ENCODE results near the gene NMNAT1. TPM values are rescaled to one million over a fixed set of nuclear protein-coding genes. Genes with fewer than 3 reads are reported as not detected.

NMNAT1 gene
- polyA plus RNA-seq: 7.9 TPM

DNA sequence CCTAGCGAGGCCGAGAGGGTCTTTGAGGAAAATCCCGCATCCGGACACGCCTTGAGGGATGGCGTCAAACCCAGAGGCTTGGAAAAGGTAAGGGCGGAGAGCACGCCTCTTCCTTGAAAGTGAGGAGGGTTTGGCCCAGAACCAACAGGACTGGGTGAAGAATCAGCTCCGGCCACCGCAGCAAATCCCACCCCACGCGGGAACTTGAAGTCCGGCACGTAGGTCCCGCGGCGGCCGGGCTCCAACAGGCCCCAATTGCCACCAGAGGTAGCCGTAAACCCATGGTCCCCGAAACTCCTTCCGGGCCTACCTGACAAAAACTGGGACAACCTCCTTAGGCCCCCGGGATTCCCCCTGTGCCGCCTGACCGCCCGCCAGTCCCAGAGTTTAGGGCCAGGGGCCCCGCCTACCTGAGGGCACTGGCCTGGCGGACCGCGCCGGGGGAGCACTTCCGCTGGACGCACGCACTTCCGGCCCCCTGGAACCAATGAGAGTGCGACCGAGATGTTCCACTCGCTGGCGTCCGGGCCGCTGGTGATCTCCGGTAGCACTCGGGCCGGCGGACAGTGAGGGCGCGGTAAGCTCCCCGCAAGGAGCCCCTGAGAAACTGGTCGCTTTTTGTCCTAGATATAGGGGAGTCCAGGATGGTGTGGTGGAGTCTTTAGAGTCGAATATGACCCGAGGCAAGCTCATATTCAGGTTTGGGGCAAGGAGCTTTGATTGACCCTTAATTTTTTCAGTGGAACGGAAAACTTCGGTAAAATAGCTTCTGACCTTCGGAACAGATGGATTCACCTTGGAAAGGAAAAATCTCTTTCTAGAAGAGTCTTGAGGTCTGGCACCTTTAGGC lies at the start of gene NMNAT1, which contains the start of gene LZIC:
NMNAT1 (plus strand) TSS at position 537 of the 850 bp plus-strand sequence. CDS start 28,599 bp downstream, outside the sequence.
LZIC (minus strand) TSS at position 453 of the 850 bp plus-strand sequence. CDS start 6,772 bp downstream, outside the sequence.
- Mint-ChIP-seq H3K9me3 (no peaks in the 10 kb centered on the region), H3K36me3 (no peaks in the 10 kb centered on the region), H3K27me3 (no peaks in the 10 kb centered on the region), H3K27ac (peak within 1 kb of the TSS; percentile 84 to 99 (median 96)), H3K4me1 (peaks cover 12 to 20% (median 16%) of the 10 kb centered on the region in 3 donors), H3K4me3 (peak within 1 kb of the TSS; percentile 85 to 99 (median 94))

DNA sequence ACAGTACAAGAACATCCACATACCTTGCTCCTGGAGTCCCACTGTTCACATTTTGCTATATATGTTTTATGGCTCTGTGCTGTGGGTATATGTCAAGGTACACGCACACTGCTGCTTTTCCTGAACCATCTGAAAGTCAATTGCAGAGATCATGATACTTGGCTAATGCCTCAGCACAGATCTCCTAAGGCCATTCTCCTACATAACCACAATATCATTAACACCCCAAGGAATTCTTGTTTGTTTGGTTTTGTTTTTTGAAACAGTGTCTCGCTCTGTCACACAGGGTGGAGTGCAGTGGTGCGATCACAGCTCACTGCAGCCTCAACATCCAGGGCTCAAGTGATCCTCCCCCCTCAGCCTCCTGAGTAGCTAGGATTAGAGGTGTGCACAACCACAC lies 49.2 kb upstream of the NMNAT1 start:
- H3K27ac Mint-ChIP-seq: no peak overlapping the region

DNA sequence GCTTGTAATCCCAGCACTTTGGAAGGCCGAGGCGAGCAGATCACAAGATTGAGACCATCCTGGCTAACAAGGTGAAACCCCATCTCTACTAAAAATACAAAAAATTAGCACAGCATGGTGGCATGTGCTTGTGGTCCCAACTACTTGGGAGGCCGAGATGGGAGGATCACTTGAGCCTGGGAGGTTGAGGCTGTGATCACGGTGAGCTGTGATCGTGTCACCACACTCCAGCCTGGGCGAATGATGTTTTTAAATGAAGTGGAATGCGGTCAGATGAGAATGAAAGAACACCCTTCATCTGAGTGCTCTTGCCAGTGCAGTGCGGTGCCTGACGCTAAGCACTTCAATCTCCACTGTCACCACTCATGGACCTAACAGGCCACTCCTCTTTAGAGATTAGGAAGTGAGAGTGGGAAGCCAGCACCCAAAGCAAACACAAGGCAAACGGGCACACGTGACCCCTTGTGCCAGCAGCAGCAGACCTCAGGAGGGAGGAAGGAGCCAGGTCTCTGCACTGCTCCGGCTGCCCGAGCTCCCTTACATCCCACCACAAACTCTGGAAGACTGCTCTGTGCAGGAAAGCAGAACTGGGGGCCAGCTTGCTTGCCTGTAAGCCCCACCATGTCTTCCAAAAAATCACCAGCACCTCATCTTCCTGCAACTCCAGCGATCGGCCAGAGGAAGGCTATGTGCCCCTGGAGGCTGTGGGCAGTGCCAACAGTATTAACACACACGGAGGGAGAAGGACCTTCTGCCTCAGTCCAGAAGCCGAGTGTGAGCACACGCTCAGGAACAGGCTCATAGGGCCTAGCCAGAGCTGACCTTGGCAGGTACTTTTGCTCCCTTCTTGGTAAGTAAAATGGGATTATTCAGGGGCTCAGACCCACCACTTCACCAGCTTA lies 42.9 kb upstream of the NMNAT1 start:
- no peaks in the 10 kb centered on the region for H3K36me3 Mint-ChIP-seq
- no peaks in the 10 kb centered on the region for H3K9me3 Mint-ChIP-seq
- H3K27ac Mint-ChIP-seq: peak overlapping the region; percentile 17 to 75 (median 40)
- peaks cover 11 to 16% (median 13%) of the 10 kb centered on the region in 3 donors for H3K4me1 Mint-ChIP-seq
- peak overlapping the region; percentile 71 to 91 (median 79) for H3K4me3 Mint-ChIP-seq
- no peaks in the 10 kb centered on the region for H3K27me3 Mint-ChIP-seq

More for the DNA sequence above, 49.2 kb upstream of the NMNAT1 start:
- peaks cover 18 to 26% (median 19%) of the 10 kb centered on the region in 3 donors for H3K4me1 Mint-ChIP-seq
- H3K4me3 Mint-ChIP-seq: no peak overlapping the region
- H3K27me3 Mint-ChIP-seq: no peaks in the 10 kb centered on the region
- no peaks in the 10 kb centered on the region for H3K9me3 Mint-ChIP-seq
- H3K36me3 Mint-ChIP-seq: peaks cover 5% of the 10 kb centered on the region

DNA sequence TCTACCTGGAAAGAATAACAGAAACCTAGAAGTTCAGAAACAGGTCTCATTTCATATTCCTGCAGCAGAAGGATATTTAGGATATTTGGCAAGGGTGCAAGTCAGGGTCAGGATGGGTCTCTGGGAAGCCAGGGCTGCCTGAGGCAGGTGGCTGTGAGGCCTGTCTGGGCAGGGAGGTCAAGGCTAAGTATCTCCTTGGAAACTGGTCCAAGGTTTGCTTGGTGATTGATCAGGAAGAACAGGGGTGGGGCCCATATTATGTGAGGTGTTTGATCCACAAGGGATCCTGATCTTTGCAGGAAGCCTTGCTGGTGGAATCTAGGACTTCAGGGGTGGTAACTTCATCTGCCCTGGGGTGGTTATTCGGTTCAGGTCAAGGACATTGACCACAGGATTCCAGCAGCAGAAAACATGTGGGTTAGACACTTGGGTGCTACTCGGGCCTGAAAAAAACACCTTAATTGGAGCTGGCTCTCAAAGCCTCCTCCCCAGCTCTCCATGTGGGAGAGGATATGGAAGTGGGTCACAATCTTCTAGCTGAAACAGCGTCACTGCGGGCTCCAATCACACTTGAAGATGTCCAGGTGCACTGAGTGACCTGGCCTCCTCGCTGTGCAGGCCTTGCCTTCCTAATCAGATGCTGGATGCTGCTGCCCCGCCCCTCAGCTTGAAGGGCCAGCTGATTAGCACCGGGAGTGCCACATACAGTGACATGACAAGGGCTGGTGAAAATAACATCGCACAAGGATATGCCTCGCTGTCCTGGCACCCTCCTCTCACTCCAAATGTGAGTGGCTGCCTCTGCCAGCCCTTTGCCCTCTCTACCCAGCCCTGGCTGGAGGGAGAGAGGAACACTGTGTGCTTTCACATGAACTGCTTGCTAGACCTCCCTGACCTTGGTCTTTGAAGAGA lies 41.9 kb upstream of the NMNAT1 start:
- H3K4me3 Mint-ChIP-seq: peak overlapping the region in 3 of 4 donors; percentile 20 to 91 (median 86)
- peaks cover 11 to 19% (median 13%) of the 10 kb centered on the region in 3 donors for H3K4me1 Mint-ChIP-seq
- H3K36me3 Mint-ChIP-seq: peaks cover 2% of the 10 kb centered on the region
- no peaks in the 10 kb centered on the region for H3K27me3 Mint-ChIP-seq
- no peaks in the 10 kb centered on the region for H3K9me3 Mint-ChIP-seq
- H3K27ac Mint-ChIP-seq: no peak overlapping the region

DNA sequence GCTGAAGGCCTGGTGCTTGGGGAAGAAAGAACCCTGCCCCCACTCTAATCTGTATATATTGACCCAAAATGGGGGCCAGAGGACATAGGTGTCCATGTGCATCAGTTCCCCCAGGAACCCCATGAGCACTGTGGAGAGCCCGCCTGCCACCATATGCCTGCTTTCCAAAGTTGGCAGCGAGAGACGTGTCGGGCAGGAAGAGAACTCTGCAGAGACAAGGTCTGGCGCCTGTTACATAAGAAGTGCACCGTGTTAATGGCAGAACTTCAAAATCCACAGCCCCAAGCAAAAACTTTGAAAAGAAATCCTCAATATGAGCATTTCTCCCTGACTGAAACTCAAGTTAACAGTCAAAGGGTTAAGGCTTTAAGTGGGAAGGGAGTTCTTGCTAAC lies 41.2 kb upstream of the NMNAT1 start:
- Mint-ChIP-seq H3K4me3 (no peak overlapping the region), H3K27me3 (no peaks in the 10 kb centered on the region), H3K9me3 (no peaks in the 10 kb centered on the region), H3K36me3 (peaks cover 2% of the 10 kb centered on the region), H3K27ac (no peak overlapping the region), H3K4me1 (peaks cover 11 to 19% (median 13%) of the 10 kb centered on the region in 3 donors)

DNA sequence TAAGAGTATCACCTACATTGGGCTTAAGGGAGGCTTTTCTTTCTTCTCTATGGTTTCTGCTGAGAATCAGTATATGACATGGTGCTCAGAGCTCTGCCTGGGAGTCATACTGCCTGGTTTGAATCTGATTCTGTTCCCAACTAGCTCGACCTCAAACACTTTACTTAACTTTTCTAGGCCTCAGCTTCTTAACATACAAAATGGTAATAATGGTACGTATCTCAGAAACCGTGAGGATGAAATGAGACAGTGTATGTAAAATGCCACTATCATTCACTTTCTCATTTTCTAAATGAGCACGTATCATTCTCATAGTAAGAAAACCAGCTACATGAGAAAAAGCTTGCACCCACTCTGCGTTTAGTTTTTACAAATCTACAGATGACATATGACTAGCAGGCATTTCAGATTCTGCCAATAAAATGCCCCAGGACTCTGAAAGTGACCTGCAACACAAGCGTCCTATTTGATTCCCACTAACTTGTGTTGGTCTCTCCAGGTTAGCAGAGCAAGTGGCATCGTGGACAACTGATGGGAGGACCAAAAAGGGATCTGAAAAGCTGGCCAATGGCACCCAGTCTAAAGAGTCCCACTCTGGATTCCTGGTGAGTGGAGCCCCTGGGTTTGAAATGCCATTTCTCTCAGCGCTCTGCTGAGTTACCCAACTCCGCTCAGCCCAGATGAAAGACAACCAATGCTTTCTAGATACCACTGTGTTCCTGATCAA lies 39.3 kb upstream of the NMNAT1 start:
- Mint-ChIP-seq H3K27ac (peak overlapping the region in 2 of 3 donors; percentile 39 to 46), H3K9me3 (no peaks in the 10 kb centered on the region), H3K36me3 (peaks cover 2% of the 10 kb centered on the region), H3K27me3 (no peaks in the 10 kb centered on the region), H3K4me3 (peak overlapping the region in 1 of 4 donors; percentile 34), H3K4me1 (peaks cover 13 to 20% (median 15%) of the 10 kb centered on the region in 3 donors)

DNA sequence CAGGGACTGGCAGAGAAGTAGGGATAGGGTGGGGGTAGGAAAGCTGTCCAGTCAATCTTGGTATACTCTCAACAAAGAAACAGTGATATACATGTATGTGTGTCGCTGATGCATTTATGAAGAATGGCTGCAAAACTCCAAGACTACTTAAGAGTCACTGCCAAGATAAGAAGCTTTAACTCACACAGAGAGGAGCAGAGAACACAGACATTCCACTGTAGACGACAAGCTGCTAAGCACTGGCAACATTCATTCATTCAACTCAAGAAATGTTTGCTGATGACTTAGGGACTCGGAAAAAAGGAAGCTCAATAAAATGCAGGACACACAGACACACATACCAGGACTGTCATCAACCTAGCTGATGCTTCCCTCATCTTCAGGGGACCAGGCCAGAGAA lies 38.7 kb upstream of the NMNAT1 start:
- Mint-ChIP-seq H3K36me3 (peaks cover 2% of the 10 kb centered on the region), H3K4me1 (peaks cover 18 to 25% (median 21%) of the 10 kb centered on the region in 3 donors), H3K9me3 (no peaks in the 10 kb centered on the region), H3K27ac (peak overlapping the region in 2 of 3 donors; percentile 39 to 46), H3K4me3 (peak overlapping the region in 1 of 4 donors; percentile 34), H3K27me3 (no peaks in the 10 kb centered on the region)

DNA sequence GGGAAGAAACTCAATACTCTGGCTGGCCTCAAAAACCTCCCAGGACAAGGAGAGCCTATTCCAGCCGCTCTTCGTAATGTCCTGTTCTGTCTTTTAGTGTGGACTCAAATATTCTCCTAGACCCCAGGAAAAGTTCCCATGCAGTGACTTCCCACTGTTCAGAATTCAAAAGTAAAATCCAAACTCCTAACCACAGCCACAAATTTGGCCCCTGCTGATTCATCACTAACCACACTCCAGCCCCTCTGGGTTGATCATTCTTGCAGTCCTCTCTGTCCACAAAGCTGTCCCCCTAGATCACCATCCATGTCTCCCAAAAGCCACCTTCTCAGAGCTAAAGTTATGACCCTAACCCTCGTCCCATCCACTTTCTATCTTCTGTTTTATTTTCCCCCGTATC lies 38.3 kb upstream of the NMNAT1 start:
- Mint-ChIP-seq H3K36me3 (peaks cover 2% of the 10 kb centered on the region), H3K27me3 (no peaks in the 10 kb centered on the region), H3K4me1 (peaks cover 17 to 25% (median 21%) of the 10 kb centered on the region in 3 donors), H3K27ac (peak overlapping the region in 1 of 3 donors; percentile 39), H3K9me3 (no peaks in the 10 kb centered on the region), H3K4me3 (peak overlapping the region in 1 of 4 donors; percentile 34)

DNA sequence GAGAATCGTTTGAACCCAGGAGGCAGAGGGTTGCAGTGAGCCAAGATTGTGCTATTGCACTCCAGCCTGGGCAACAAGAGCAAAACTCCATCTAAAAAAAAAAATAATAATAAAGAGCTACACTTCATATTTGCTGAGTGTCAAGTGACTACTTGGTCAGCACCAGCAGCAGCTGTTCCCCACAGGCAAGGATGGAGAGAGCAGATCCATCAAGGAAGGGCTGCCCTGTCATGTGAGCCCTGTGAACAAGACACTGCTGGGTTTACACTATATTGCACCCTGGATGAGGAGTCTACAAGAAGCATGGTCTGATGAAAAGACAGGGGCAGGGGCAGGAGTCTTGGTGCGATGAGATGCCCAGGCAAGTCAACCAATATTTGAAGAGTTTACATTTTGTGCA lies 36.8 kb upstream of the NMNAT1 start:
- Mint-ChIP-seq H3K9me3 (no peaks in the 10 kb centered on the region), H3K36me3 (peaks cover 2% of the 10 kb centered on the region), H3K4me3 (peak overlapping the region in 1 of 4 donors; percentile 44), H3K27ac (no peak overlapping the region), H3K27me3 (no peaks in the 10 kb centered on the region), H3K4me1 (peaks cover 11 to 15% (median 14%) of the 10 kb centered on the region in 3 donors)

DNA sequence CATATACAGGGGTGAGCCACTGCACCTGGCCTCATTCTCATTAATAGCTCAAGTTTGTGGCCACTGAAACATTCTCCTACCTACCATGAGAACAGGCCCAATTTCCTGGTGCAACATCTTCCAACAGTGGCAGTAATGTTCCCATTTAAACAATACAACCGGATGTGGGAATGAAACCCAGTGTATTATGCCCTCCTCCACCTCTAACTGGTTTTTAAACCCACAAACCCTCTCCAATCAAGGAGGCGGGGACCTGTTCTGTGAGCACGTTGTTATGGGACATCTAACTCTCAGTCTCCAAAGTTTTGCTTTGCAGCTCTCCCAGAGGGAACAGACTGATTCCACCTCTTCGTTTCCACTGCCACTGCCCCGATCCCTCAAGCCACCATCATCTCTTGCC lies 35.8 kb upstream of the NMNAT1 start:
- H3K27ac Mint-ChIP-seq: peak overlapping the region in 1 of 3 donors; percentile 25
- peaks cover 2% of the 10 kb centered on the region for H3K36me3 Mint-ChIP-seq
- H3K27me3 Mint-ChIP-seq: no peaks in the 10 kb centered on the region
- peaks cover 16 to 20% (median 18%) of the 10 kb centered on the region in 3 donors for H3K4me1 Mint-ChIP-seq
- H3K9me3 Mint-ChIP-seq: no peaks in the 10 kb centered on the region
- H3K4me3 Mint-ChIP-seq: peak overlapping the region in 2 of 4 donors; percentile 13 to 44

DNA sequence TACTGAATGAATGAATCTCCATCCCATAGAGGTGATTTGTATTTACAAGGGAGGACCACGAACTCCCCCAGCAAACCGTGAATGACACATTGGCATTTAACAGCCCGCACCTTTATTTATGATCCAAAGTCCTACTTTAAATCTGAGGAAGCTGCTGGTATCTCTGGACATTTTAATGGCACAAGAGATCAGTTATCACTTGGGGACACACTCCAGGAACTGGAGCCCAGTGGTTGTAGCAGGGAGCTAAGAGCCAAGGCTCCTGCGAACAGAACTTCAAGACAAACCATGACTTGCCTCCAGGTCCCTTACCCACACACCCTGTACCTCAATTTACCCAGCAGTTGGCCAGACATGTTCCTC lies 34.4 kb upstream of the NMNAT1 start:
- H3K9me3 Mint-ChIP-seq: no peaks in the 10 kb centered on the region
- peak overlapping the region in 1 of 3 donors; percentile 79 for H3K27ac Mint-ChIP-seq
- peak overlapping the region; percentile 88 to 99 (median 96) for H3K4me3 Mint-ChIP-seq
- H3K27me3 Mint-ChIP-seq: no peaks in the 10 kb centered on the region
- peaks cover 14 to 18% (median 18%) of the 10 kb centered on the region in 3 donors for H3K4me1 Mint-ChIP-seq
- H3K36me3 Mint-ChIP-seq: peaks cover 2% of the 10 kb centered on the region

DNA sequence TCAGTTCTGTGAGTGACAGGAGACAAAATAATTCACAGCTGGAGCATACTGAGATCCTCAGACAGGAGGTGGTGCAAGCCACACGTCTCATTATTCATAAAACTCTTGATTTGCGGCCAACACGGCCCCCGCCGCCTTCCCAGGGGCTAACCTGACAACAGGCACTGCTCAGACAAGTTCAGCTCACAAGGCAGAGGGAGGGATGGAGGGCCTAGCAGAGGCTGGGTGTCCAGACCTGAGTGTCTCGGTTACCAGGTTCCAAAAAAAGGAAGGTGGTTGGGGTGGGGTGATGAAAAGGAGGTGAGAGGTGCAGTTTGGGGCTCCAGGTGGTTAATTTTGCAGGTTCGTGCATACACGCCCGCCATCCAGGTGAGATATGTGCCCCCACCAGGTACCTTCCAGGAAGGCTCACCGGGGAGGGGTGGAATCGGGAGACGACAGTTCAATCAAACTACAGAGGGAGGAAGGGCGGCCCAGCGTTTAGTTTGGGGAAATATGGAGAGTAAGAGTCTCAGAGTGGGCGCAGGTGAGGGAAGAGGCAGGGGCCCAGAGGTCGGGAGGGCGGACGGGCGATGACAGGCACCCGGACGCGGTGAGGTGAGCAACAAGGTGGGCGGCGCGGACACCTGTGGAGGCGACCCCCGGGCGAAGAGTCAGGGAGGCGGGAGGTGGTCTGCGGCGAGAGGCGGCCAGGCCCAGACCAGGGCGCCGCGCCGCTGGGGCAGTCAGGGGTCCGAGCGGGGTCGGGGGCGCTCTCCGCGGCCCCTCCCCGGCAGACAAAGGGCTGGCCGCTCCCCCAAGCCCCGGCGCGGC lies 33.8 kb upstream of the NMNAT1 start:
- no peaks in the 10 kb centered on the region for H3K9me3 Mint-ChIP-seq
- H3K4me1 Mint-ChIP-seq: peaks cover 14 to 18% (median 18%) of the 10 kb centered on the region in 3 donors
- H3K4me3 Mint-ChIP-seq: peak overlapping the region; percentile 88 to 99 (median 96)

DNA sequence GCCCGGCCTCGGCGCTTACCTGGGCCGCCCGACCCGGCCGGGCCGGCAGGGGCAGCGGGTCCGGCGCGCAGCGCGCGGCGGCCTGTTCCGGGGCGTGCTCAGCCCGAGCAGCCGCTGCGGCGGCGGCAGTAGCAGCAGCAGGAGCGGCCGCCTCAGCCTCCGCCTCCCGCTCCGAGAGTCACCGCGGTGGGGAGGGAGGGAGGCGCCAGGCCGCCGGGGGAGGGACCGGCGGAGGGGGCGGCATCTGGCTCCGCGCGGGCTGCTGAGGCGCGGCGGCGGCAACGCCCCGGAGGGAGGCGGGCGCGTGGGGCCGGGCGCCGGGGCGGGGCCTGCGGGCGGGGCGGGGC lies 33.2 kb upstream of the NMNAT1 start, which contains the start of gene CTNNBIP1:
CTNNBIP1 (minus strand) TSS at position 194 of the 347 bp plus-strand sequence. CDS start 38,205 bp downstream, outside the sequence.
- peak within 1 kb of the TSS; percentile 75 to 98 (median 95) for H3K27ac Mint-ChIP-seq

More for the DNA sequence above, 33.8 kb upstream of the NMNAT1 start:
- Mint-ChIP-seq H3K36me3 (peaks cover 2% of the 10 kb centered on the region), H3K27ac (peak overlapping the region in 2 of 3 donors; percentile 65 to 79), H3K27me3 (no peaks in the 10 kb centered on the region)

More for the DNA sequence above, 33.2 kb upstream of the NMNAT1 start, which contains the start of gene CTNNBIP1:
- no peaks in the 10 kb centered on the region for H3K9me3 Mint-ChIP-seq
- H3K4me3 Mint-ChIP-seq: peak within 1 kb of the TSS; percentile 95 to 99 (median 98)
- peaks cover 2% of the 10 kb centered on the region for H3K36me3 Mint-ChIP-seq
- H3K27me3 Mint-ChIP-seq: no peaks in the 10 kb centered on the region
- H3K4me1 Mint-ChIP-seq: peaks cover 14 to 18% (median 16%) of the 10 kb centered on the region in 3 donors
